Measurements from ENCODE around the gene EZH2.

Gene EZH2

DNA sequence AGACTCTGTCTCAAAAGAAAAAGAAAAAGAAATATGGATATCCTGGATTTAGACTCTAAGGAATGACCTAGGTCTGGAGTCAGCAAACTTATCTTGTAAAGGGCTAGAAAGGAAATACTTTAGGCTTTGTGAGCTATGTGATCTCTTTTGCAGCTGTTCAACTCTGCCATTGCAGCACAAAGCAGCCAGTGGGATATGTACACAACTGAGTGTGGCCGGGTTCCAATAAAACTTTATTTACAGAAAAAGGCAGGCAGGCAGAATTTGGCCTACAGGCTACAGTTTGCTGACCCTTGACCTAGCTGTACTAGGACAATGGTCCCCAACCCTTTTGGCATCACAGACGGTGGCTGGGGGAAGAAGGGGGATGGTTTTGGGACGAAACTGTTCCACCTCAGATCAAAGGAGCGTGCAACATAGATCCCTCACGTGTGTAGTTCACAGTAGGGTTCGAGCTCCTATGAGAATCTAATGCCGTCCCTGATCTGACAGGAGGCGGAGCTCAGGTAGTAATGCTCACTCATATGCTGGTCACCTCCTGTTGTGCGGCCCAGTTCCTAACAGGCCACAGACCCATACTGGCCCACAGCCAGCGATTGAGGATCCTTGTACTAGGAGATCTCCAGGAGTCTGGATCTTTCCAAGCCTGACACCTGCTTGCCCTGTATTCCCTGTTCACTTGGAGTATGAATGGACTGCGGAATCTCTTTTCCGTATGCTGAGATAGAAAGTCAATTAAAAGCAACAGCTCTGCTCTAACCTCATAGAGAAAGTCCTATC is 122.4 kb downstream of the EZH2 start:
- DNase-seq (ENCODE audit: low read depth): no peak

All from HS-27A (cell line).